MM.1S (cell line): ENCODE data around the gene POP5.

Source experiments
- DNase-seq: peaks from one replicate; pipeline ENCODE4 v3.0.0-alpha.2; 2015
- H2AFZ ChIP-seq: fragments of 300-600 bp; sonication (generic); 2 replicates; pipeline ENCODE4 v1.6.0; 2016; ENCODE audit warnings: antibody characterized with exemption, low read length
- H3F3A ChIP-seq: fragments of 300-600 bp; sonication (generic); 2 replicates; pipeline ENCODE4 v1.6.1; 2016; ENCODE audit warnings: mild to moderate bottlenecking, antibody characterized with exemption, low read length, moderate library complexity, mixed read lengths; ENCODE audit not compliant: insufficient read depth
- H3K27ac ChIP-seq: fragments of 300-600 bp; sonication (generic); 2 replicates; pipeline ENCODE4 v1.5.1; 2016; ENCODE audit warnings: mild to moderate bottlenecking, low read length
- H3K27me3 ChIP-seq: fragments of 300-600 bp; sonication (generic); replicated peaks from 2 replicates; pipeline ENCODE4 v1.6.0; 2016; ENCODE audit warnings: low read length; ENCODE audit not compliant: insufficient read depth
- H3K36me3 ChIP-seq: fragments of 300-600 bp; sonication (generic); replicated peaks from 2 replicates; pipeline ENCODE4 v1.6.1; 2016; ENCODE audit warnings: mild to moderate bottlenecking, low read length, mixed read lengths; ENCODE audit not compliant: insufficient read depth
- H3K4me1 ChIP-seq: fragments of 300-600 bp; sonication (generic); 2 replicates; pipeline ENCODE4 v1.6.1; 2016; ENCODE audit warnings: low read length, mixed read lengths
- H3K4me2 ChIP-seq: fragments of 300-600 bp; sonication (generic); 2 replicates; pipeline ENCODE4 v1.6.0; 2016; ENCODE audit warnings: low read depth, low read length
- H3K4me3 ChIP-seq: fragments of 300-600 bp; sonication (generic); 2 replicates; pipeline ENCODE4 v1.5.1; 2016; ENCODE audit warnings: low read length, mixed read lengths
- H3K79me2 ChIP-seq: fragments of 300-600 bp; sonication (generic); 2 replicates; pipeline ENCODE4 v1.6.1; 2016; ENCODE audit warnings: mixed run types, low read length, mixed read lengths
- H3K9ac ChIP-seq: fragments of 300-600 bp; sonication (generic); 2 replicates; pipeline ENCODE4 v1.6.1; 2016; ENCODE audit warnings: low read length, mixed read lengths
- H3K9me2 ChIP-seq: fragments of 300-600 bp; sonication (generic); replicated peaks from 2 replicates; pipeline ENCODE4 v1.6.1; 2016; ENCODE audit warnings: mild to moderate bottlenecking, low read length, mixed read lengths; ENCODE audit not compliant: insufficient read depth
- H3K9me3 ChIP-seq: fragments of 300-600 bp; sonication (generic); replicated peaks from 2 replicates; pipeline ENCODE4 v1.6.1; 2016; ENCODE audit warnings: mild to moderate bottlenecking, low read length, mixed read lengths; ENCODE audit not compliant: insufficient read depth
- H4K20me1 ChIP-seq: fragments of 300-600 bp; sonication (generic); 2 replicates; pipeline ENCODE4 v1.6.1; 2016; ENCODE audit warnings: mild to moderate bottlenecking, low read length, moderate library complexity, mixed read lengths; ENCODE audit not compliant: insufficient read depth
- EZH2 ChIP-seq: fragments of 300-600 bp; sonication (generic); optimal IDR thresholded peaks from 2 replicates; pipeline ENCODE3; 2017; ENCODE audit warnings: low read depth, mild to moderate bottlenecking, antibody characterized with exemption, low read length, mixed read lengths
- EZH2phosphoT487 ChIP-seq: fragments of 300-600 bp; sonication (generic); IDR thresholded peaks from 2 replicates; pipeline ENCODE4 v1.6.1; 2018; ENCODE audit warnings: antibody characterized with exemption, low read length
- TF ChIP-seq, protein P1 (sequence below): fragments of 300-600 bp; sonication (generic); IDR thresholded peaks from 2 replicates; pipeline ENCODE4 v1.5.1; 2016; ENCODE audit warnings: antibody characterized with exemption, low read length, mixed read lengths

POP5 gene

DNA sequence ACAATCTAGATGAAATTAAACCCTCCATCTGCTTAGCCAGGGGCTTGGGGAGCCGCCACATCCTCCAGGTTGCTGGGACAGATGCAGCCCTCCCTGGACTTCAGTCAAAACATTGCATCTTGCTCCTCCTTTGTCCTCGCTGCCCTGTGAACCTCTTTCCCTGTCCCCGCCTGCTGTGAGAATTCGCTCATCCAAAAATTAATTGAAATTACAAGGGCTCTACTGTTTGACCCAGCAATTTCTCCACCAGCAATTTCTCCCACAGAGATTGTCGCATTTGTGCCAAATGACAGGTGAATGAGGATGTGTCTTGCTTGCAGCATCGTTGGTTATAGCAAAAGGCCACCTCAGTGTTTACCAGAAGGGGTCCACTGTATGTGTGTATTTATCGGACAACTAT, 5.0 kb upstream of the POP5 start:
- Histone ChIP-seq H3K9me3 (no peaks in the 10 kb centered on the region), H4K20me1 (no peaks in the 10 kb centered on the region), H3K9ac (no peak overlapping the region), H3K4me3 (no peak overlapping the region), H2AFZ (no peak overlapping the region), H3K9me2 (no peaks in the 10 kb centered on the region), H3K27me3 (no peaks in the 10 kb centered on the region), H3K36me3 (no peaks in the 10 kb centered on the region), H3K4me1 (0 out of 2 replicates have a peak, but pooled peaks cover 6% of the 10 kb centered on the region), H3K27ac (no peak overlapping the region), H3K79me2 (no peaks in the 10 kb centered on the region), H3F3A (no peaks in the 10 kb centered on the region; the same call in 1 of the 2 replicates), H3K4me2 (no peak overlapping the region)
- TF ChIP-seq EZH2 (no peak), EZH2phosphoT487 (no peak)
- TF ChIP-seq, protein P1, sequence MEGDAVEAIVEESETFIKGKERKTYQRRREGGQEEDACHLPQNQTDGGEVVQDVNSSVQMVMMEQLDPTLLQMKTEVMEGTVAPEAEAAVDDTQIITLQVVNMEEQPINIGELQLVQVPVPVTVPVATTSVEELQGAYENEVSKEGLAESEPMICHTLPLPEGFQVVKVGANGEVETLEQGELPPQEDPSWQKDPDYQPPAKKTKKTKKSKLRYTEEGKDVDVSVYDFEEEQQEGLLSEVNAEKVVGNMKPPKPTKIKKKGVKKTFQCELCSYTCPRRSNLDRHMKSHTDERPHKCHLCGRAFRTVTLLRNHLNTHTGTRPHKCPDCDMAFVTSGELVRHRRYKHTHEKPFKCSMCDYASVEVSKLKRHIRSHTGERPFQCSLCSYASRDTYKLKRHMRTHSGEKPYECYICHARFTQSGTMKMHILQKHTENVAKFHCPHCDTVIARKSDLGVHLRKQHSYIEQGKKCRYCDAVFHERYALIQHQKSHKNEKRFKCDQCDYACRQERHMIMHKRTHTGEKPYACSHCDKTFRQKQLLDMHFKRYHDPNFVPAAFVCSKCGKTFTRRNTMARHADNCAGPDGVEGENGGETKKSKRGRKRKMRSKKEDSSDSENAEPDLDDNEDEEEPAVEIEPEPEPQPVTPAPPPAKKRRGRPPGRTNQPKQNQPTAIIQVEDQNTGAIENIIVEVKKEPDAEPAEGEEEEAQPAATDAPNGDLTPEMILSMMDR = no peak
- DNase-seq = no peak

DNA sequence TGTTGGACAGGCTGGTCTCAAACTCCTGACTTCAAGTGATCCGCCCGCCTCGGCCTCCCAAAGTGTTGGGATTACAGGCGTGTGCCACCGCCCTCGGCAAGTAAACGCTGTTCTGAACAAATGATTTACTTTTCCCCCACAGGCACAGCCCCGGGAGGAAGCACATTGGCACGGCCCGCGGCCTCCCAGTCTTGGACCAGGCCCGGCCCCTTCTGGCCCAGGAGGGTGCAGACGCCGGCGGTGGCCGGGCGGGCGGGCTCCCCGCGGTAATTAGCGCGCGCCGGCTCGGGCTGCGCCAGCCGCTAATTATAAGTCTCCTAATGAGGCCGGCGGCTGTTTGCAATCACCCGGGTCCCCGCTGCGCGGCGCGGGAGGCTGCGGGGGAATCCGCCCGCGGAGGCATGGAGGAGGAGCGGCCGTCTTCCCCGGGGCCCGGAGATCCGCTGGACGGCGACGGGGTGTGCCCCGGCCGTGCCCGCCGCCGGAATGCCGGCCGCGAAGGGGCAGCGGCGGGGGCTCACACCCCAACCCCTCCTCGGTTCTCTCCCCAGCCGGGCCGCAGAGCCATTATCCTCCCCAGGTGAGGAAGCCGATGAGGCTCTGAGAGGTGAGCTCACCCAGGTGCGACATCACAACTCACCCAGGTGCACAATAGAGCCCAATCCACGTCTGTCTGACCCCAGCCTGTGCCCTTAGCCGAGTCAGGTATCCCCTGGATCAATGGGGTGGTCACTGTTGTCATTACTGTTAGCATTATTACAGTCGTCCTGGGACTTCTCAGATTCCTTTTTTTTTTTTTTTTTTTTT, 3.3 kb upstream of the POP5 start:
- Histone ChIP-seq H3K27ac (no peak overlapping the region), H3K36me3 (no peaks in the 10 kb centered on the region), H3K79me2 (no peaks in the 10 kb centered on the region), H3K27me3 (no peaks in the 10 kb centered on the region), H3K4me2 (peak overlapping the region; percentile 59), H3F3A (peaks cover 5% of the 10 kb centered on the region; the same call in 1 of the 2 replicates), H3K9me2 (no peaks in the 10 kb centered on the region), H2AFZ (0 out of 2 replicates have a peak overlapping the region, but pooled peaks have one; percentile 19), H3K9me3 (no peaks in the 10 kb centered on the region), H4K20me1 (no peaks in the 10 kb centered on the region), H3K4me3 (peak overlapping the region; percentile 41; the same call in 1 of the 2 replicates), H3K9ac (no peak overlapping the region; the same call in 1 of the 2 replicates), H3K4me1 (0 out of 2 replicates have a peak, but pooled peaks cover 6% of the 10 kb centered on the region)
- TF ChIP-seq EZH2phosphoT487 (no peak), EZH2 (no peak)
- TF ChIP-seq, protein P1 = peak; percentile 27
- peak; percentile 49 for DNase-seq

DNA sequence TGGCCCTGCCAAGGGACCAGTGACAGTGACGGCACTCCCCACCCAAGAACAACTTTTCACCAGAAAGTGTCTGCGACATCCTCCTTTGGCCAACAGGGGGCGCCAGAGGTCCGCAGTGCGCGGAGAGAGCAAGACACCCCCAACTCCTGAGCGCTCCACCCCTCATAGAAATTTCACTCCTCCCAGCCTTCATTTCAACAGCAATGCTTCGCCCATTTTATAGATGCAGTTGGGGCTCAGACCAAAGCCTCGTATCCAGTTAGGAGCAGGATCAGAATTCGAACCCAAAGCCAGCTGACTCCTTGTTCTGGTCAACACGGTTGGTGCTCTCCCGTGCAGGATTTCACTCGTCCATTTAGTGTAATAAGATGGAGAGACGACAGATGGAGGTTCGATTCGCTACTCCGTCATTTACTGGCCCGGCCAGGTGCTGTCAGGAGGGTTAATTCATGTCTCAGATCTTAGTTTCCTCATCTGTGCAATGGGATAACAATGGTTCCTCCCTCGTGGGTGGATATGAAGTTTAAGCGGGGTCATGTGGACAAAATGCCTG, 2.4 kb upstream of the POP5 start:
- Histone ChIP-seq H3K79me2 (no peaks in the 10 kb centered on the region), H3K27me3 (no peaks in the 10 kb centered on the region), H3K9me2 (no peaks in the 10 kb centered on the region), H3F3A (peaks cover 11% of the 10 kb centered on the region; the same call in 1 of the 2 replicates), H3K4me2 (peak overlapping the region; percentile 59), H3K9me3 (no peaks in the 10 kb centered on the region), H3K9ac (no peak overlapping the region), H3K4me3 (peak overlapping the region; percentile 20; the same call in 1 of the 2 replicates), H3K36me3 (no peaks in the 10 kb centered on the region), H3K27ac (no peak overlapping the region), H4K20me1 (no peaks in the 10 kb centered on the region), H3K4me1 (0 out of 2 replicates have a peak, but pooled peaks cover 6% of the 10 kb centered on the region), H2AFZ (peak overlapping the region; percentile 51)
- peak; percentile 53 for DNase-seq
- TF ChIP-seq EZH2 = no peak
- TF ChIP-seq, protein P1 = peak; percentile 72
